Activated naive CD8-positive, alpha-beta T cell treated with anti-CD3 and anti-CD28 coated beads, Interleukin-2, amount 50 U/mL, for 24 hours (primary cell): ENCODE measurements around the gene AKT2.

Experiments
- ATAC-seq: fragments of 150-1000 bp; cut with Tn5 transposase; one replicate; pipeline ENCODE4 v1.10.0; 2021
- DNase-seq: peaks from one replicate; pipeline ENCODE4 v3.0.0; 2021
- H3K27ac Mint-ChIP-seq: one replicate; pipeline ENCODE4 v1.8.0; 2021; ENCODE audit warnings: mild to moderate bottlenecking, mixed read lengths
- H3K27me3 Mint-ChIP-seq: one replicate; pipeline ENCODE4 v1.8.0; 2021; ENCODE audit warnings: mixed read lengths
- H3K36me3 Mint-ChIP-seq: one replicate; pipeline ENCODE4 v1.8.0; 2021; ENCODE audit warnings: low read depth, mixed read lengths
- H3K4me1 Mint-ChIP-seq: one replicate; pipeline ENCODE4 v1.8.0; 2021; ENCODE audit warnings: mixed read lengths
- H3K4me3 Mint-ChIP-seq: one replicate; pipeline ENCODE4 v1.8.0; 2021; ENCODE audit warnings: mild to moderate bottlenecking, moderate library complexity, mixed read lengths
- H3K9me3 Mint-ChIP-seq: one replicate; pipeline ENCODE4 v1.8.0; 2021; ENCODE audit warnings: mixed read lengths

The AKT2 gene

GRCh38 chr19:40271706-40272105, 13.4 kb downstream of the AKT2 start:
- Mint-ChIP-seq H3K4me1 (peaks cover 50% of the 10 kb centered on the region), H3K27me3 (no peaks in the 10 kb centered on the region), H3K4me3 (no peak overlapping the region), H3K36me3 (peaks cover 10% of the 10 kb centered on the region), H3K27ac (no peak overlapping the region), H3K9me3 (no peaks in the 10 kb centered on the region)
- no peak for DNase-seq
- ATAC-seq, result no peak

- no peak overlapping the region for H3K27ac Mint-ChIP-seq
- H3K4me1 Mint-ChIP-seq, result peaks cover 44% of the 10 kb centered on the region
Observed at GRCh38 chr19:40270362-40271089, 14.6 kb downstream of the AKT2 start.

GRCh38 chr19:40269216-40269940, 15.8 kb downstream of the AKT2 start:
- H3K4me3 Mint-ChIP-seq, result no peak overlapping the region
- DNase-seq (no peak), ATAC-seq (no peak)
- peaks cover 16% of the 10 kb centered on the region for H3K36me3 Mint-ChIP-seq
- no peak overlapping the region for H3K27ac Mint-ChIP-seq
- H3K4me1 Mint-ChIP-seq, result peaks cover 33% of the 10 kb centered on the region
- no peaks in the 10 kb centered on the region for H3K9me3 Mint-ChIP-seq
- H3K27me3 Mint-ChIP-seq, result no peaks in the 10 kb centered on the region

More at GRCh38 chr19:40270362-40271089, 14.6 kb downstream of the AKT2 start:
- H3K9me3 Mint-ChIP-seq, result no peaks in the 10 kb centered on the region
- no peak for ATAC-seq
- no peaks in the 10 kb centered on the region for H3K27me3 Mint-ChIP-seq
- DNase-seq, result no peak
- no peak overlapping the region for H3K4me3 Mint-ChIP-seq
- H3K36me3 Mint-ChIP-seq, result peaks cover 10% of the 10 kb centered on the region

GRCh38 chr19:40267601-40267997, 17.5 kb downstream of the AKT2 start:
- DNase-seq (no peak), ATAC-seq (no peak)
- no peaks in the 10 kb centered on the region for H3K9me3 Mint-ChIP-seq
- peaks cover 20% of the 10 kb centered on the region for H3K4me1 Mint-ChIP-seq
- H3K27ac Mint-ChIP-seq, result no peak overlapping the region
- H3K36me3 Mint-ChIP-seq, result peaks cover 20% of the 10 kb centered on the region
- no peak overlapping the region for H3K4me3 Mint-ChIP-seq
- H3K27me3 Mint-ChIP-seq, result no peaks in the 10 kb centered on the region

GRCh38 chr19:40266912-40267600, 18.1 kb downstream of the AKT2 start:
- peaks cover 15% of the 10 kb centered on the region for H3K4me1 Mint-ChIP-seq
- no peak for DNase-seq
- H3K9me3 Mint-ChIP-seq, result no peaks in the 10 kb centered on the region
- no peak overlapping the region for H3K4me3 Mint-ChIP-seq
- H3K27me3 Mint-ChIP-seq, result no peaks in the 10 kb centered on the region
- no peak for ATAC-seq
- H3K27ac Mint-ChIP-seq, result no peak overlapping the region
- H3K36me3 Mint-ChIP-seq, result peaks cover 19% of the 10 kb centered on the region

GRCh38 chr19:40266119-40266518, 19.0 kb downstream of the AKT2 start:
- H3K36me3 Mint-ChIP-seq, result peaks cover 22% of the 10 kb centered on the region
- no peak for DNase-seq
- no peak overlapping the region for H3K4me3 Mint-ChIP-seq
- no peak overlapping the region for H3K27ac Mint-ChIP-seq
- ATAC-seq, result no peak
- peaks cover 15% of the 10 kb centered on the region for H3K4me1 Mint-ChIP-seq
- H3K9me3 Mint-ChIP-seq, result no peaks in the 10 kb centered on the region
- no peaks in the 10 kb centered on the region for H3K27me3 Mint-ChIP-seq

- no peak for DNase-seq
- peaks cover 15% of the 10 kb centered on the region for H3K4me1 Mint-ChIP-seq
- H3K27ac Mint-ChIP-seq, result no peak overlapping the region
- H3K27me3 Mint-ChIP-seq, result no peaks in the 10 kb centered on the region
- no peak for ATAC-seq
- H3K36me3 Mint-ChIP-seq, result peaks cover 22% of the 10 kb centered on the region
- no peaks in the 10 kb centered on the region for H3K9me3 Mint-ChIP-seq
- H3K4me3 Mint-ChIP-seq, result no peak overlapping the region
Observed at GRCh38 chr19:40265763-40266099, 19.4 kb downstream of the AKT2 start.

GRCh38 chr19:40265055-40265762, 19.9 kb downstream of the AKT2 start:
- ATAC-seq, result no peak
- no peak overlapping the region for H3K27ac Mint-ChIP-seq
- no peaks in the 10 kb centered on the region for H3K9me3 Mint-ChIP-seq
- no peak for DNase-seq
- H3K4me3 Mint-ChIP-seq, result no peak overlapping the region
- peaks cover 15% of the 10 kb centered on the region for H3K4me1 Mint-ChIP-seq
- no peaks in the 10 kb centered on the region for H3K27me3 Mint-ChIP-seq
- H3K36me3 Mint-ChIP-seq, result peaks cover 22% of the 10 kb centered on the region

GRCh38 chr19:40264314-40265054, 20.7 kb downstream of the AKT2 start:
- no peaks in the 10 kb centered on the region for H3K27me3 Mint-ChIP-seq
- no peaks in the 10 kb centered on the region for H3K9me3 Mint-ChIP-seq
- peaks cover 15% of the 10 kb centered on the region for H3K4me1 Mint-ChIP-seq
- H3K27ac Mint-ChIP-seq, result no peak overlapping the region
- DNase-seq, result no peak
- H3K36me3 Mint-ChIP-seq, result peaks cover 24% of the 10 kb centered on the region
- no peak for ATAC-seq
- H3K4me3 Mint-ChIP-seq, result no peak overlapping the region

GRCh38 chr19:40263440-40264313, 21.5 kb downstream of the AKT2 start:
- no peak for ATAC-seq
- Mint-ChIP-seq H3K36me3 (peaks cover 22% of the 10 kb centered on the region), H3K4me3 (no peak overlapping the region), H3K27me3 (no peaks in the 10 kb centered on the region), H3K27ac (no peak overlapping the region), H3K9me3 (no peaks in the 10 kb centered on the region), H3K4me1 (peaks cover 11% of the 10 kb centered on the region)
- no peak for DNase-seq

GRCh38 chr19:40262422-40262821, 22.7 kb downstream of the AKT2 start:
- no peaks in the 10 kb centered on the region for H3K27me3 Mint-ChIP-seq
- no peaks in the 10 kb centered on the region for H3K9me3 Mint-ChIP-seq
- H3K4me3 Mint-ChIP-seq, result no peak overlapping the region
- peaks cover 20% of the 10 kb centered on the region for H3K36me3 Mint-ChIP-seq
- H3K4me1 Mint-ChIP-seq, result peaks cover 11% of the 10 kb centered on the region
- ATAC-seq (no peak), DNase-seq (no peak)
- H3K27ac Mint-ChIP-seq, result no peak overlapping the region

- ATAC-seq, result no peak
- Mint-ChIP-seq H3K4me3 (no peak overlapping the region), H3K27ac (peak overlapping the region; percentile 19), H3K9me3 (no peaks in the 10 kb centered on the region), H3K36me3 (peaks cover 20% of the 10 kb centered on the region), H3K27me3 (no peaks in the 10 kb centered on the region), H3K4me1 (peaks cover 14% of the 10 kb centered on the region)
- DNase-seq, result no peak
Observed at GRCh38 chr19:40261631-40262030, 23.5 kb downstream of the AKT2 start.

GRCh38 chr19:40257096-40257517, 28.0 kb downstream of the AKT2 start:
- DNase-seq, result no peak
- H3K9me3 Mint-ChIP-seq, result no peaks in the 10 kb centered on the region
- no peak for ATAC-seq
- H3K27me3 Mint-ChIP-seq, result no peaks in the 10 kb centered on the region
- H3K4me3 Mint-ChIP-seq, result no peak overlapping the region
- H3K27ac Mint-ChIP-seq, result no peak overlapping the region
- H3K36me3 Mint-ChIP-seq, result peaks cover 21% of the 10 kb centered on the region
- peaks cover 16% of the 10 kb centered on the region for H3K4me1 Mint-ChIP-seq
